ENCODE data around the gene NOP56.

GRCh38 chr20:2616634-2617033 lies 35.8 kb upstream of the NOP56 start:
- TF ChIP-seq, protein P1, sequence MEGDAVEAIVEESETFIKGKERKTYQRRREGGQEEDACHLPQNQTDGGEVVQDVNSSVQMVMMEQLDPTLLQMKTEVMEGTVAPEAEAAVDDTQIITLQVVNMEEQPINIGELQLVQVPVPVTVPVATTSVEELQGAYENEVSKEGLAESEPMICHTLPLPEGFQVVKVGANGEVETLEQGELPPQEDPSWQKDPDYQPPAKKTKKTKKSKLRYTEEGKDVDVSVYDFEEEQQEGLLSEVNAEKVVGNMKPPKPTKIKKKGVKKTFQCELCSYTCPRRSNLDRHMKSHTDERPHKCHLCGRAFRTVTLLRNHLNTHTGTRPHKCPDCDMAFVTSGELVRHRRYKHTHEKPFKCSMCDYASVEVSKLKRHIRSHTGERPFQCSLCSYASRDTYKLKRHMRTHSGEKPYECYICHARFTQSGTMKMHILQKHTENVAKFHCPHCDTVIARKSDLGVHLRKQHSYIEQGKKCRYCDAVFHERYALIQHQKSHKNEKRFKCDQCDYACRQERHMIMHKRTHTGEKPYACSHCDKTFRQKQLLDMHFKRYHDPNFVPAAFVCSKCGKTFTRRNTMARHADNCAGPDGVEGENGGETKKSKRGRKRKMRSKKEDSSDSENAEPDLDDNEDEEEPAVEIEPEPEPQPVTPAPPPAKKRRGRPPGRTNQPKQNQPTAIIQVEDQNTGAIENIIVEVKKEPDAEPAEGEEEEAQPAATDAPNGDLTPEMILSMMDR (optimal IDR thresholded peaks at IDR 0.05 in 1 of 3, IDR thresholded peaks at IDR 0.05 in 1 of 3, conservative IDR thresholded peaks at IDR 0.05 in 1 of 3; ENCODE audit: extremely low read depth in 1 of 3, insufficient read depth in 2 of 3, low read length in 3 of 3), result no peak
- no peak for TF ChIP-seq EZH2 (IDR thresholded peaks at IDR 0.05; ENCODE audit: low read length)
